ENCODE results near the gene CCDC141.

DNA sequence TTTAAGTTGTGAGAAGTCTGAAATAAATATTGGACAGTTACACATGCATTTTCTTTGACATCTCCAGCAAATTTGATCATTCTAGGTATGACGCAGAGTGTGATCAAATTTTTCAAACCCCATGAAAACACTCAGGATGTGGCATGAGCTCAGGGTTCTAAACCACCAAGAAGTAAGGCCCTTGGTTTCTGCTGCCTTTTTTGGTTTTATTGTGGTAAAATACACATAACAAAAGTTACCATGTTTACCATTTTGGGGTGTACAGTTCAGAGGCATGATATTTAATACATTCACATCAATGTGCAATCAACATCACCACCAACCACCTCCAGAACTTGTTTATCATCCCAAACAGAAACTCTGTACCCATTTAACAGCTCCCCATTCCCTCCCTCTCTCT, 178.4 kb downstream of the CCDC141 start:
- TF ChIP-seq, protein P1, sequence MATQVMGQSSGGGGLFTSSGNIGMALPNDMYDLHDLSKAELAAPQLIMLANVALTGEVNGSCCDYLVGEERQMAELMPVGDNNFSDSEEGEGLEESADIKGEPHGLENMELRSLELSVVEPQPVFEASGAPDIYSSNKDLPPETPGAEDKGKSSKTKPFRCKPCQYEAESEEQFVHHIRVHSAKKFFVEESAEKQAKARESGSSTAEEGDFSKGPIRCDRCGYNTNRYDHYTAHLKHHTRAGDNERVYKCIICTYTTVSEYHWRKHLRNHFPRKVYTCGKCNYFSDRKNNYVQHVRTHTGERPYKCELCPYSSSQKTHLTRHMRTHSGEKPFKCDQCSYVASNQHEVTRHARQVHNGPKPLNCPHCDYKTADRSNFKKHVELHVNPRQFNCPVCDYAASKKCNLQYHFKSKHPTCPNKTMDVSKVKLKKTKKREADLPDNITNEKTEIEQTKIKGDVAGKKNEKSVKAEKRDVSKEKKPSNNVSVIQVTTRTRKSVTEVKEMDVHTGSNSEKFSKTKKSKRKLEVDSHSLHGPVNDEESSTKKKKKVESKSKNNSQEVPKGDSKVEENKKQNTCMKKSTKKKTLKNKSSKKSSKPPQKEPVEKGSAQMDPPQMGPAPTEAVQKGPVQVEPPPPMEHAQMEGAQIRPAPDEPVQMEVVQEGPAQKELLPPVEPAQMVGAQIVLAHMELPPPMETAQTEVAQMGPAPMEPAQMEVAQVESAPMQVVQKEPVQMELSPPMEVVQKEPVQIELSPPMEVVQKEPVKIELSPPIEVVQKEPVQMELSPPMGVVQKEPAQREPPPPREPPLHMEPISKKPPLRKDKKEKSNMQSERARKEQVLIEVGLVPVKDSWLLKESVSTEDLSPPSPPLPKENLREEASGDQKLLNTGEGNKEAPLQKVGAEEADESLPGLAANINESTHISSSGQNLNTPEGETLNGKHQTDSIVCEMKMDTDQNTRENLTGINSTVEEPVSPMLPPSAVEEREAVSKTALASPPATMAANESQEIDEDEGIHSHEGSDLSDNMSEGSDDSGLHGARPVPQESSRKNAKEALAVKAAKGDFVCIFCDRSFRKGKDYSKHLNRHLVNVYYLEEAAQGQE (IDR thresholded peaks at IDR 0.05; ENCODE audit: insufficient read depth in 1 of 2, low read depth in 2 of 2, low read length in 2 of 2), result no peak
- TF ChIP-seq FOXP2 (optimal IDR thresholded peaks at IDR 0.05; ENCODE audit: borderline replicate concordance, extremely low read depth, extremely low read length, insufficient read depth), result no peak
